ENCODE data around the gene ELAPOR1.

The ELAPOR1 gene, protein sequence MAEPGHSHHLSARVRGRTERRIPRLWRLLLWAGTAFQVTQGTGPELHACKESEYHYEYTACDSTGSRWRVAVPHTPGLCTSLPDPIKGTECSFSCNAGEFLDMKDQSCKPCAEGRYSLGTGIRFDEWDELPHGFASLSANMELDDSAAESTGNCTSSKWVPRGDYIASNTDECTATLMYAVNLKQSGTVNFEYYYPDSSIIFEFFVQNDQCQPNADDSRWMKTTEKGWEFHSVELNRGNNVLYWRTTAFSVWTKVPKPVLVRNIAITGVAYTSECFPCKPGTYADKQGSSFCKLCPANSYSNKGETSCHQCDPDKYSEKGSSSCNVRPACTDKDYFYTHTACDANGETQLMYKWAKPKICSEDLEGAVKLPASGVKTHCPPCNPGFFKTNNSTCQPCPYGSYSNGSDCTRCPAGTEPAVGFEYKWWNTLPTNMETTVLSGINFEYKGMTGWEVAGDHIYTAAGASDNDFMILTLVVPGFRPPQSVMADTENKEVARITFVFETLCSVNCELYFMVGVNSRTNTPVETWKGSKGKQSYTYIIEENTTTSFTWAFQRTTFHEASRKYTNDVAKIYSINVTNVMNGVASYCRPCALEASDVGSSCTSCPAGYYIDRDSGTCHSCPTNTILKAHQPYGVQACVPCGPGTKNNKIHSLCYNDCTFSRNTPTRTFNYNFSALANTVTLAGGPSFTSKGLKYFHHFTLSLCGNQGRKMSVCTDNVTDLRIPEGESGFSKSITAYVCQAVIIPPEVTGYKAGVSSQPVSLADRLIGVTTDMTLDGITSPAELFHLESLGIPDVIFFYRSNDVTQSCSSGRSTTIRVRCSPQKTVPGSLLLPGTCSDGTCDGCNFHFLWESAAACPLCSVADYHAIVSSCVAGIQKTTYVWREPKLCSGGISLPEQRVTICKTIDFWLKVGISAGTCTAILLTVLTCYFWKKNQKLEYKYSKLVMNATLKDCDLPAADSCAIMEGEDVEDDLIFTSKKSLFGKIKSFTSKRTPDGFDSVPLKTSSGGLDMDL

DNA sequence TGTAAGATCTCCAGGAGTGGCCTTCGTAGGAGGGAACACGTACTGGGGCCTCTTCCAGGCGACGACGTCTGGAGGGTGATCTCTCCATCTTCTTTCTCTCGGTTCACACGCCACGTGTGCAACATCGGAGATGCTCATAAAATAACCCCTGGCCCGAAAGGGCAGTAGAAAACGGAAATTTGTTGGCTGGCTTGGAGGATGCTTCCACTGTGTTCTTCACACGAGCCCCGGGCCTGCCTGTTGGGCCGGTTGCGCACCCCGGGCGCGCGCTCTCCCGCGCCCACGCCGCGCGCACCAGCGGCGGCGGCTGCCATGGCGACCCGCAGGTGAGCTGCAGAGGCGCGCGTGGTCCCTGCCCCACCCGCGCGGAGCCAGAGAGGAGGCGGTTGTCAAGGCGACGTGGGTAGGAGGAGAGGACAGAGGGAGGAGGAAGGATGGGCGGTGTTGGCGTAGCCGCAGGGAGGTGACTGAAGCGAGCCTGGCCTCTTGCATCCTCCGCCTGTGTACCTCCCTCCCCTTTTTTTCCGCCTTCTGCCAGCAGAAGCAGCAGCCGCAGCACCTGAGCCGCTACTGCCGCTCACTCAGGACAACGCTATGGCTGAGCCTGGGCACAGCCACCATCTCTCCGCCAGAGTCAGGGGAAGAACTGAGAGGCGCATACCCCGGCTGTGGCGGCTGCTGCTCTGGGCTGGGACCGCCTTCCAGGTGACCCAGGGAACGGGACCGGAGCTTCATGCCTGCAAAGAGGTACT is at the start of gene ELAPOR1:
Gene ELAPOR1 (plus strand): TSS at position 526 of the 752 bp plus-strand sequence. CDS start 69 bp downstream, at position 595.
- TF ChIP-seq, protein P1, sequence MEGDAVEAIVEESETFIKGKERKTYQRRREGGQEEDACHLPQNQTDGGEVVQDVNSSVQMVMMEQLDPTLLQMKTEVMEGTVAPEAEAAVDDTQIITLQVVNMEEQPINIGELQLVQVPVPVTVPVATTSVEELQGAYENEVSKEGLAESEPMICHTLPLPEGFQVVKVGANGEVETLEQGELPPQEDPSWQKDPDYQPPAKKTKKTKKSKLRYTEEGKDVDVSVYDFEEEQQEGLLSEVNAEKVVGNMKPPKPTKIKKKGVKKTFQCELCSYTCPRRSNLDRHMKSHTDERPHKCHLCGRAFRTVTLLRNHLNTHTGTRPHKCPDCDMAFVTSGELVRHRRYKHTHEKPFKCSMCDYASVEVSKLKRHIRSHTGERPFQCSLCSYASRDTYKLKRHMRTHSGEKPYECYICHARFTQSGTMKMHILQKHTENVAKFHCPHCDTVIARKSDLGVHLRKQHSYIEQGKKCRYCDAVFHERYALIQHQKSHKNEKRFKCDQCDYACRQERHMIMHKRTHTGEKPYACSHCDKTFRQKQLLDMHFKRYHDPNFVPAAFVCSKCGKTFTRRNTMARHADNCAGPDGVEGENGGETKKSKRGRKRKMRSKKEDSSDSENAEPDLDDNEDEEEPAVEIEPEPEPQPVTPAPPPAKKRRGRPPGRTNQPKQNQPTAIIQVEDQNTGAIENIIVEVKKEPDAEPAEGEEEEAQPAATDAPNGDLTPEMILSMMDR (IDR thresholded peaks at IDR 0.05; ENCODE audit: extremely low read depth, missing control alignments), result no peak
- DNase-seq (ENCODE audit: low spot score), result peak; percentile 75

DNA sequence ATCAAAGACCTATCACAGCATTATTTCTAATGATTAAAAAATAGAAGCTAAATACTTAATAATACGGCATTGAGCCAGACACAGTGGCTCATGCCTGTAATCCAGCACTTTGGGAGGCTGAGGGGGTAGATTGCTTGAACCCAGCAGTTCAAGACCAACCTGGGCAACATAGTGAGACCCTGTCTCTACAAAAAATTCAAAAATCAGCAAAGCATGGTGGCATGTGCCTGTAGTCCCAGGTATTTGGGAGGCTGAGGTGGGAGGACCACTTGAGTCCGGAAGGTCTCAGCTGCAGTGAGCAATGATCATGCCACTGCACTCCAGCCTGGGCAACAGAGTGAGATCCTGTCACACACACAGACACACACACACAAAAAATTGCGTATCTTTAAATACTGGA is 48.8 kb upstream of the ELAPOR1 start:
- DNase-seq (ENCODE audit: low spot score), result no peak
- TF ChIP-seq, protein P1 (IDR thresholded peaks at IDR 0.05; ENCODE audit: extremely low read depth, missing control alignments), result no peak

DNA sequence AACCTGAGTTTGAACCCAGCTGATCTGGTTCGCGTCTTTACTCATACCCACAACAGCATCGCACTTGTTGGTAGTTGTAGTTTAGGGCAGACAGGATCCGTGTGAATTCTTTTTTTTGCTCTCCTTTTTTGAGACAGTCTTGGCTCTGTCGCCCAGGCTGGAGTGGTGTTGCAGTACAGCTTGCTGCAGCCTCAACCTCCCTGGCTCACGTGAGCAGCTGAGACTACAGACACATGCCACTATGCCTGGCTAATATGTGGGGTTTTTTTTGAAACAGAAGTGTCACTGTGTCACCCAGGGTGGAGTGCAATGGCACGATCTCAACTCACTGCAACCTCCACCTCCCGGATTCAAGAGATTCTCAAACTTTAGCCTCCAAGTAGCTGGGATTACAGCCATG is 46.0 kb upstream of the ELAPOR1 start:
- DNase-seq (ENCODE audit: low spot score), result no peak

DNA sequence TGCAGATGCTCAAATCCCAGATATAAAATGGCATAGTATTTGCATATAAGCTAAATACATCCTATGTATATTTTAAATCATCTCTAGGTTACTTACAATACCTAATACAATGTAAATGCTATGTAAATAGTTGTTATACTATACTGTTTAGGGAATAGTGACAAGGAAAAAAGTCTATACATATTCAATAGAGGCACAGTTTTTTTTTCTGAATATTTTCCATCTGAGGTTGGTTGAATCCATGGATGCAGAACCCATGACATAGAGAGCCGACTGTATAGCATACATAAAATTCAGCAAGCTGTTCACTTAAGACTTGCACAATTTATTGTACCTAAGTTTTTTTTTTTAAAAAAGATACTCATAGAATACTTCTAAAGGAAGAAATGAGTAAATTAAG is 44.6 kb upstream of the ELAPOR1 start:
- DNase-seq (ENCODE audit: low spot score), result no peak

More for the DNA sequence above, 46.0 kb upstream of the ELAPOR1 start:
- TF ChIP-seq, protein P1 (IDR thresholded peaks at IDR 0.05; ENCODE audit: extremely low read depth, missing control alignments), result no peak

DNA sequence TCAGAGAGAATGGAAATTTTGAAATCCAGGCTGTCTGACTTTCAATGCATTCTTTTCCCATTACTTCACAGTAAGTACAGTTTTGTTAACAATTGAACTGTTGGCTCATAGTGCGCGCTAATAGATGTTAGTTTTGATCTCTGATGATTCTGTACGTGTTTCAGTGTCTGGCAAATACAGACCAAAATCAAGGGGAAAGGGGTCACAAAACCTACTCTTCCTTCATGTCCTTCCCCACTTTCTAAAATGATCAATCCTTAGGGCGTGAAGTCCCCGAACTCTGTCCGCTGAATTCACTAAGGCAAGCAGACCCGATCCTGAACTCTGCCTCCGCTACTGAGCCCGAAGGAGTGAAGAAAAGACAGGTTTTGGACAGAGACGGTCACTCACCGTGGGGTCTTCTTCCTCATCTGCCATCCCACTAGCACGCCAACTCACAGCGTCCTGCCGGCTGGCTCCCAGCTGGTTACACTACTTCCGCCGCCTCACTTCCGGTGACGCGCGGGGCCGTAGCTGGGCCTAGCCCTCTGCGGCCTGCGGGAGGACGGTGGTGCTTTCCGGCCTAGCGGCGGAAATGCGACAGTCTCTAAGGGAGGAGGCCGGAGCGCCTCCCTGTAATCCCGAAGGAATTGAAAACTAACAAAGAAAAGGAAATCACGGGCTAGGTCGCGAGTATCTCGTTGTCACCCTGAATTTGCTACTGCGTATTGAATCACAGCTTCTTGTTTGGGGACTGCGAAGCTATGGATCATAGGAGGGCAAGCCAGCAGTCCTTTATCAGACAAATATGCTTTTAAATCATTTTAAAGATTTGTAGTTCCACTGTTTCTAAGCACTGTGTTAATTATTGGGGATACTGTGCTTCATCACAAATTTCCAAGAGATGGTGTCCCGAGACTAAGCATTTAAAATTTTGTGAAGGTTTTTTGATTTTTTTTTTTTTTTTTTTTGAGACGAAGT is 38.1 kb upstream of the ELAPOR1 start, which contains the start of gene TAF13:
Gene TAF13 (minus strand): TSS at position 473 of the 960 bp plus-strand sequence. CDS start 56 bp downstream, at position 417.
- TF ChIP-seq, protein P1 (IDR thresholded peaks at IDR 0.05; ENCODE audit: extremely low read depth, missing control alignments), result no peak
- peak; percentile 96 for DNase-seq (ENCODE audit: low spot score)

More for the DNA sequence above, 44.6 kb upstream of the ELAPOR1 start:
- TF ChIP-seq, protein P1 (IDR thresholded peaks at IDR 0.05; ENCODE audit: extremely low read depth, missing control alignments), result no peak

DNA sequence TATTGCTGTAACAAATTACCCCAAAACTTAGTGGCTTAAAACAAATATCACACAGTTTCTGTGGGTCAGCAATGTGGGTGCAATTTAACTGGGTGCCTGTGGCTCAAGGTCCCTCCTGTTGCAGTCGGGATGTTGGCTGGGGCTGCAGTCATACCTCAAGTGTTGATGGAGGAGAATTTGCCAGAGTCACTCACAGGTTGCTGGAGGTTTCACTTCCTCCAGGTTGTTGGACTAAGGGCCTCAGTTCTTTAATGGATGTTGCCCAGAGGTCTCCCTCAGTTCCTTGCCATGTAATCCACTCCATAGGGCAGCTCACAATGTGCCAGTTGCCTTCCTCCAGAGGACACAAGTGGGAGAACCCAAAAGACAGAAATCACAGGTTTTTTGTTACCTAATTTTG is 35.6 kb upstream of the ELAPOR1 start:
- TF ChIP-seq, protein P1 (IDR thresholded peaks at IDR 0.05; ENCODE audit: extremely low read depth, missing control alignments), result no peak
- DNase-seq (ENCODE audit: low spot score), result no peak
